Fibroblast of mammary gland (primary cell): Measurements from ENCODE around the gene TMEM63C.

Experiments used
- DNase-seq: peaks from one replicate; pipeline ENCODE4 v3.0.0-alpha.2; 2010; ENCODE audit warnings: low read depth
- H3K4me3 ChIP-seq: 2 replicates; pipeline ENCODE4 v1.5.1; 2011; ENCODE audit warnings: low read depth, mild to moderate bottlenecking, low read length, moderate library complexity; ENCODE audit not compliant: control insufficient read depth
- CTCF ChIP-seq: conservative IDR thresholded peaks from 2 replicates; pipeline ENCODE4 v1.5.1; 2011; ENCODE audit warnings: low read depth, low read length, inconsistent platforms; ENCODE audit not compliant: control insufficient read depth, insufficient read depth

The TMEM63C gene

GRCh38 chr14:77272261-77272660, 90.7 kb downstream of the TMEM63C start:
- DNase-seq, result no peak
- H3K4me3 ChIP-seq, result no peak overlapping the region
- no peak for TF ChIP-seq CTCF

- no peak for DNase-seq
- TF ChIP-seq CTCF, result no peak
- H3K4me3 ChIP-seq, result no peak overlapping the region
These were observed 92.2 kb downstream of the TMEM63C start for GRCh38 chr14:77273796-77274195.

- DNase-seq, result no peak
- no peak overlapping the region for H3K4me3 ChIP-seq
- no peak for TF ChIP-seq CTCF
These were observed 93.5 kb downstream of the TMEM63C start for GRCh38 chr14:77275041-77275580.

GRCh38 chr14:77275601-77276017, 94.0 kb downstream of the TMEM63C start:
- no peak overlapping the region for H3K4me3 ChIP-seq
- no peak for DNase-seq
- no peak for TF ChIP-seq CTCF

GRCh38 chr14:77276295-77276935, 94.8 kb downstream of the TMEM63C start:
- H3K4me3 ChIP-seq, result no peak overlapping the region
- TF ChIP-seq CTCF, result no peak
- DNase-seq, result no peak

GRCh38 chr14:77276959-77277358, 95.4 kb downstream of the TMEM63C start:
- H3K4me3 ChIP-seq, result no peak overlapping the region
- DNase-seq, result no peak
- TF ChIP-seq CTCF, result no peak
